Activated naive CD4-positive, alpha-beta T cell treated with anti-CD3 and anti-CD28 coated beads, Interleukin-2, amount 50 U/mL, for 72 hours (primary cell): Measurements from ENCODE around the gene GNAO1. TPM values are rescaled to one million over a fixed set of nuclear protein-coding genes. Genes with fewer than 3 reads are reported as not detected.

Experiments used
- ATAC-seq, 2 donors: fragments of 150-1000 bp; cut with Tn5 transposase; 2 replicates each; pipeline ENCODE4 v1.10.0; 2021; ENCODE audit warnings: mild to moderate bottlenecking in 2 of 2, moderate library complexity in 2 of 2
- DNase-seq, 2 donors: peaks; one replicate each; pipeline ENCODE4 v3.0.0; 2021 to 2022; ENCODE audit warnings: low spot score in 2 of 2
- H3K27ac Mint-ChIP-seq, 2 donors: one replicate each; pipeline ENCODE4 v1.8.0; 2022; ENCODE audit warnings: mild to moderate bottlenecking in 2 of 2, mixed read lengths in 2 of 2
- H3K36me3 Mint-ChIP-seq, 2 donors: one replicate each; pipeline ENCODE4 v1.8.0; 2022; ENCODE audit warnings: mixed read lengths in 2 of 2
- H3K9me3 Mint-ChIP-seq, 2 donors: one replicate each; pipeline ENCODE4 v1.8.0; 2022; ENCODE audit warnings: mixed read lengths in 2 of 2
- total RNA-seq, 2 donors: library from RNA; stranded (reverse); gene quantifications; one replicate each; pipeline ENCODE4 v1.2.3, GENCODE V29; 2022

GNAO1 gene
- total RNA-seq, 2 donors from 2014 or later, result 0.25 to 0.37 TPM

- ATAC-seq (no peak), DNase-seq (no peak)
- Mint-ChIP-seq H3K36me3 (no peaks in the 10 kb centered on the region), H3K27ac (no peak overlapping the region), H3K9me3 (peaks cover 0 to 7% of the 10 kb centered on the region in 2 donors)
Observed at GRCh38 chr16:56222474-56222997, 31.2 kb downstream of the GNAO1 start.

GRCh38 chr16:56225017-56225742, 33.9 kb downstream of the GNAO1 start:
- ATAC-seq, result no peak
- DNase-seq, result no peak
- Mint-ChIP-seq H3K36me3 (no peaks in the 10 kb centered on the region), H3K9me3 (peaks cover 0 to 7% of the 10 kb centered on the region in 2 donors), H3K27ac (no peak overlapping the region)

DNA sequence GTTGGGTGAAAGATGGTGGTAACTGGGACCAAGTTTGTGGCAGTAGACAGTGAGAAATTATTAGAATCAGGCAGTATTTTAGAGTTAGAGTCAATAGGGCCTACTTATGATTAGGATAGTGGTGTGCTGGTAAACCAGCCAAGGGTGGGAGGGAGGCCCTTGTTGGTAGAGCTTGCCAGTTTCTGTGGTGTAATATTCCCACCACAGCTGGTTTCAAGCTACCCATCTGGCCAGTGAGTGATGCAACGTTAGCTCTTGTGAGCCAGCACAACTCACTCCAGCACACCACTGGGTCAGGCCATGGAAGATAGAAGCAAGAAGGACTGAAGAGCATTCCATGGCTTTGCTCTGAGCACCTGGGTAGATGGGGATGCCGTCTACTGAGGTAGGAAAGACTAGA, 34.9 kb downstream of the GNAO1 start:
- ATAC-seq (no peak), DNase-seq (no peak)
- Mint-ChIP-seq H3K9me3 (peaks cover 0 to 7% of the 10 kb centered on the region in 2 donors), H3K27ac (peak overlapping the region in 1 of 2 donors; percentile 2), H3K36me3 (no peaks in the 10 kb centered on the region)

GRCh38 chr16:56226845-56227525, 35.7 kb downstream of the GNAO1 start:
- DNase-seq (no peak), ATAC-seq (no peak)
- H3K36me3 Mint-ChIP-seq, result no peaks in the 10 kb centered on the region
- H3K9me3 Mint-ChIP-seq, result peaks cover 0 to 7% of the 10 kb centered on the region in 2 donors
- no peak overlapping the region for H3K27ac Mint-ChIP-seq

GRCh38 chr16:56227936-56228335, 36.6 kb downstream of the GNAO1 start:
- DNase-seq, result no peak
- Mint-ChIP-seq H3K36me3 (no peaks in the 10 kb centered on the region), H3K27ac (no peak overlapping the region), H3K9me3 (peaks cover 0 to 7% of the 10 kb centered on the region in 2 donors)
- no peak for ATAC-seq

- no peak for ATAC-seq
- H3K9me3 Mint-ChIP-seq, result peaks cover 0 to 7% of the 10 kb centered on the region in 2 donors
- H3K36me3 Mint-ChIP-seq, result no peaks in the 10 kb centered on the region
- no peak for DNase-seq
- H3K27ac Mint-ChIP-seq, result no peak overlapping the region
Observed at GRCh38 chr16:56228476-56228875, 37.2 kb downstream of the GNAO1 start.

- H3K36me3 Mint-ChIP-seq, result no peaks in the 10 kb centered on the region
- ATAC-seq (no peak), DNase-seq (no peak)
- no peaks in the 10 kb centered on the region for H3K9me3 Mint-ChIP-seq
- no peak overlapping the region for H3K27ac Mint-ChIP-seq
Observed at GRCh38 chr16:56233795-56234566, 42.7 kb downstream of the GNAO1 start.

DNA sequence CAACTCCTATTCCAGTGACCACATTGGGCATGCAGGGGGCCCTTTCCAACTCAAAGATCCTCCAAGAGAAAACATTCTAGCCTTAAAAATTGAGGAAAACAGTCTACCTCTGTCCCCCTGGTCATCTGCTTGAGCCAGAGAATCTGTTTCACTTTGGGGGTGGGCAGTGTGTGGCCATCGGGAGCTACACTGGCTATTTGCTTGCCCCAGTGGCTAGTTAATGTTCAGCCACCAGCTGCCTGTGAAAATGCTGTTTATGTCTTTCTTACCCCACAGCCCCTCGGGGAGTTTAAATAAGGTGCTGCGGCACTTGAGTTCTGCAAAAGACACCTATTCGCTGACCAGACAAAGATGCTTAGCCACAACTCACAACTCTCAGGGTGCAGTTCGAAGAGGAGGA, 43.4 kb downstream of the GNAO1 start:
- DNase-seq (no peak), ATAC-seq (no peak)
- H3K36me3 Mint-ChIP-seq, result no peaks in the 10 kb centered on the region
- H3K27ac Mint-ChIP-seq, result no peak overlapping the region
- H3K9me3 Mint-ChIP-seq, result no peaks in the 10 kb centered on the region

DNA sequence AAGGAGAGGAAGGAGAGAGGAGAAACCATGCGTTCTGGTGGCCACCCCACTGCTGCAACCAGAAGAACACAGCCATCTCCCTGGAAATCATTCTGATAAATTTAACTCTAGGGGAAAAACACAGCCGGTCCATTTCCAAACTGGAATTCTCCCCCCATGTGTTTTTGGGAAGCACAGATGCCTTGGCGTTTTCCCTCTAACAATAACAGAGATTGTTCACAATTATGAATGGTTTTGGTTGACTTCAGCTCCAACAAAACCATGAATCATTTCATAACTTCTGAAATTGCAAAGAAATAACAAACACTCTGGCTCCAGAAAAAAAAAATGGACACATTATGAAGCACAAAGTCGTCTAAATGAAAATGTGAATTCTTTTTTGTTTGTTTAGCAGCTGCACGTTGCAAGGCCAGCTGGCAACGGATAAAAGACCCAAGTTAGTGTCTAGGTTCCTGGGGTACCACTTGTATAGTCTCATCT, 46.2 kb downstream of the GNAO1 start:
- Mint-ChIP-seq H3K36me3 (no peaks in the 10 kb centered on the region), H3K9me3 (no peaks in the 10 kb centered on the region), H3K27ac (no peak overlapping the region)
- ATAC-seq, result no peak
- no peak for DNase-seq

DNA sequence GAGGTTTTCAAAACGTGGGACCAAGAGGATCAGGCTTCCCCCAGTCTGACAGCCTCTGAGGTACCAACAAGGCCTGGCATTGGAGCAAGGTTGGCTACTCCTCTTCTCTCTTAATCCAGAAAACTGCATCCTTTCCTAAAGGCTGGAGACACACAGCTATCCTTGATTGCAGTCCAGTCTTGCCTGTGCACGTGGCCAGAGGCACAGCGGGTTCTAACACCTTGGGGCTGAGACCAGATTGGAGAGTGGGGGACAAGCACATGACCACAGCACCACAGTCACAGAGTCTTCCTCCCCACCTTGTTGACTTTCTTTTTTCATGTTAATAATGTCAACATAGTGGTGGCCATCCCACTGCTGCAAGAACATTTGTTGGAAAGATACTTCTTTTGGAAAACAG, 46.9 kb downstream of the GNAO1 start:
- ATAC-seq (no peak), DNase-seq (no peak)
- Mint-ChIP-seq H3K36me3 (no peaks in the 10 kb centered on the region), H3K27ac (no peak overlapping the region), H3K9me3 (no peaks in the 10 kb centered on the region)

DNA sequence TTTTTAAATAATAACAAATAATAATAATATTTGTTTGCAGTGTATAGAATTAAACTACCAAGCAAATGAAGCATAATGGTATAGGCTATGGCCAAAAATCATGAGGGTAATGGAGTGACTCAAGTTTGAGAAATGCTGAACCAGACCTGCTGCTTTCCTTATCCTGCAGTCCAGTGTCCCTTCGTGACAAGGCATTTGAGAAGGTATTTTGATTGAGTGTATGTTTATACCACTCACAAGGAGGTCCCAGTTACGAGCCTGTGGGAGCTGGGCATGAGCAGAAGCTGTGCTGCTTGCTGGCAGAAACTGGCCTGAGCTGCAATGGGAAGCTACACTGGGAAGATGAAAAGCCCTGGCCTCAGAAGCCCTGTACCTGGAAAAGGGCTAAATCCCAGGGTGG, 50.3 kb downstream of the GNAO1 start:
- no peak for DNase-seq
- H3K27ac Mint-ChIP-seq, result no peak overlapping the region
- no peak for ATAC-seq
- no peaks in the 10 kb centered on the region for H3K9me3 Mint-ChIP-seq
- no peaks in the 10 kb centered on the region for H3K36me3 Mint-ChIP-seq

DNA sequence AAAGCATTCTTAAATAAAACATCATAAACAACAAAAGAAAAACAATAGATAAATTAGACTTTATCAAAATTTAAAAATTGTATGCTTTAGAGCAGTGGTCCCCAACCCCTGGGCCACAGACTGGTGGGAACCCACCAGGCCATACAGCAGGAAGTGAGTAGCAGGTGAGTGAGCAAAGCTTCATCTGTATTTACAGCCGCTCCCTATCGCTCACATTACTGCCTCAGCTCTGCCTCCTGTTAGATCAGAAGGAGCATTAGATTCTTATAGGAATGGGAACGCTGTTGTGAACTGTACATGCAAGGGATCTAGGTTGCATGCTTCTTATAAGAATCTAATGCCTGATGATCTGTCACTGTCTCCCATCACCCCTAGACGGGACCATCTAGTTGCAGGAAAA, 51.5 kb downstream of the GNAO1 start:
- no peak for DNase-seq
- no peak for ATAC-seq
- no peaks in the 10 kb centered on the region for H3K36me3 Mint-ChIP-seq
- no peaks in the 10 kb centered on the region for H3K9me3 Mint-ChIP-seq
- no peak overlapping the region for H3K27ac Mint-ChIP-seq

- no peak for ATAC-seq
- H3K27ac Mint-ChIP-seq, result no peak overlapping the region
- no peaks in the 10 kb centered on the region for H3K9me3 Mint-ChIP-seq
- no peaks in the 10 kb centered on the region for H3K36me3 Mint-ChIP-seq
- DNase-seq, result no peak
Observed at GRCh38 chr16:56244612-56245011, 53.3 kb downstream of the GNAO1 start.

DNA sequence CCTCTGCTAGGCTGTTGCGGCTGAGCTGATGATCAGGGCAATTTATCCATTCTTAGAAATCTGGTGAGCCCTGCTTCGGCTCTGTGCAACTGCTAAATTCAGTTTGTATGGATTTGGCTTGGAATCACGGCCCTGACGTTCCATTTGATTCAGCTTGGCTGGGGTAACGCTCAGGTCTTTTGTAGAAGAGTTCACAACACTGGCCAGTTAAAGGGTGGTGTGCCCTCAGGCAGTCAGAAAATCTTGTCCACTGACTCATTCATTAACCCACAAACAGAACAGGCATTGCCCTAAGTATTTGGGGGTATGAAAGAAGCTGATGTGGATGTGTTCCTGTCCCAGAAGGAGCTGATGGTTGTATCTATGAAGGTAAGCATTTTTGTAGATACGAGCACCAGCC, 53.9 kb downstream of the GNAO1 start:
- no peaks in the 10 kb centered on the region for H3K36me3 Mint-ChIP-seq
- ATAC-seq (no peak), DNase-seq (no peak)
- H3K9me3 Mint-ChIP-seq, result no peaks in the 10 kb centered on the region
- no peak overlapping the region for H3K27ac Mint-ChIP-seq

DNA sequence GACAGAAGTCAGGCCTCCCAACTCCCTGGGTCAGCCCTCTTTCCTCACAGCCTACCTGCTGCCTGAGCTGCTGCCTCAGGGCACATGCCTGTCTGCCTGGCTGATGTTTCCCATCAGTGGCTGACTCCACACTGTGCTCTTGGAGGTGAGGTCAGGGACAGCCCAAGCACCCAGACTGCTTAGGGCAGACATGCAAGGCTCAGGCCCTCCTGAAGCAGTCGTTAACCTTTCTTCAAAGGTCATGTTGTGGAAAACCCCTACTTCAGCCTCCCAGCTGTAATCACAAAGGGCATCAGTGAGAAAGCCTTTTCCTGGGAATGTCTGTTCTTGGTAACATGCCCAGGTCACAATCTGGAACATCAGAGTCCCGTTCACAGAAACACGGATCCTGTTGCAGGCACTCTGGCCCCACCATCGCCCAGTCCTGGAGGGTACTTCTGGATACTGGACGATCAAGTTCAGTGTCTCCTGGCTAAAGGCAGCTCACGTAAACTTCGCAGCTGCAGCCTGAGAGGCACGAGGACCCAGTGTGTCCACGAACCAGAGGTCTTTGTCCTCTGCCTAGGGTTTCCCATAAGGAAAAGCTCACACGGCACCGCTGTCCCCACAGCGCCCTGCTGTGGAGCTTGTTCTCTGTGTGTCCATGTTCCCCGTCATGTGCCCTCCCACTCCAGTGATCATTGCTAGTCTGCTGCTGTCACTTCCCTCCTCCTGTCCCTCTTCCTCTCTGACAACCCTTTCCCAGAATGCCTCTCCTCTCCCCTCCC, 54.9 kb downstream of the GNAO1 start:
- Mint-ChIP-seq H3K9me3 (no peaks in the 10 kb centered on the region), H3K27ac (no peak overlapping the region), H3K36me3 (no peaks in the 10 kb centered on the region)
- peak in 1 of 2 donors; percentile 54 for ATAC-seq
- no peak for DNase-seq

- Mint-ChIP-seq H3K9me3 (no peaks in the 10 kb centered on the region), H3K36me3 (no peaks in the 10 kb centered on the region), H3K27ac (no peak overlapping the region)
- DNase-seq (no peak), ATAC-seq (no peak)
Observed at GRCh38 chr16:56247018-56247417, 55.7 kb downstream of the GNAO1 start.
